ENCODE measurements around the gene SYNJ2.

Gene SYNJ2

GRCh38 chr6:158028421-158028820, 46.8 kb downstream of the SYNJ2 start:
- no peak for DNase-seq (ENCODE audit: low read depth)
- no peak for TF ChIP-seq POLR2A (IDR thresholded peaks at IDR 0.05; ENCODE audit: extremely low read depth, insufficient read length)
- TF ChIP-seq MYC (IDR thresholded peaks at IDR 0.05; ENCODE audit: low read depth, low read length) = no peak
- TF ChIP-seq CTCF (IDR thresholded peaks at IDR 0.05; ENCODE audit: low read depth, low read length) = no peak
- TF ChIP-seq MAX (IDR thresholded peaks at IDR 0.05; ENCODE audit: low read depth, low read length) = no peak
- no peak overlapping the region for H3K4me3 ChIP-seq (ENCODE audit: low read depth, low read length)

GRCh38 chr6:158028876-158029275, 47.2 kb downstream of the SYNJ2 start:
- no peak for TF ChIP-seq CTCF (IDR thresholded peaks at IDR 0.05; ENCODE audit: low read depth, low read length)
- no peak for TF ChIP-seq MYC (IDR thresholded peaks at IDR 0.05; ENCODE audit: low read depth, low read length)
- TF ChIP-seq POLR2A (IDR thresholded peaks at IDR 0.05; ENCODE audit: extremely low read depth, insufficient read length) = no peak
- TF ChIP-seq MAX (IDR thresholded peaks at IDR 0.05; ENCODE audit: low read depth, low read length) = no peak
- no peak for DNase-seq (ENCODE audit: low read depth)
- no peak overlapping the region for H3K4me3 ChIP-seq (ENCODE audit: low read depth, low read length)

- H3K4me3 ChIP-seq (ENCODE audit: low read depth, low read length) = no peak overlapping the region
- TF ChIP-seq MAX (IDR thresholded peaks at IDR 0.05; ENCODE audit: low read depth, low read length) = no peak
- TF ChIP-seq POLR2A (IDR thresholded peaks at IDR 0.05; ENCODE audit: extremely low read depth, insufficient read length) = no peak
- no peak for TF ChIP-seq CTCF (IDR thresholded peaks at IDR 0.05; ENCODE audit: low read depth, low read length)
- no peak for TF ChIP-seq MYC (IDR thresholded peaks at IDR 0.05; ENCODE audit: low read depth, low read length)
- peak; percentile 47 for DNase-seq (ENCODE audit: low read depth)
Measured at GRCh38 chr6:158029668-158030230, 48.1 kb downstream of the SYNJ2 start.

- H3K4me3 ChIP-seq (ENCODE audit: low read depth, low read length) = no peak overlapping the region
- TF ChIP-seq CTCF (IDR thresholded peaks at IDR 0.05; ENCODE audit: low read depth, low read length) = no peak
- no peak for TF ChIP-seq POLR2A (IDR thresholded peaks at IDR 0.05; ENCODE audit: extremely low read depth, insufficient read length)
- no peak for TF ChIP-seq MYC (IDR thresholded peaks at IDR 0.05; ENCODE audit: low read depth, low read length)
- no peak for TF ChIP-seq MAX (IDR thresholded peaks at IDR 0.05; ENCODE audit: low read depth, low read length)
- DNase-seq (ENCODE audit: low read depth) = no peak
Measured at GRCh38 chr6:158030380-158031300, 49.0 kb downstream of the SYNJ2 start.

- no peak overlapping the region for H3K4me3 ChIP-seq (ENCODE audit: low read depth, low read length)
- no peak for TF ChIP-seq CTCF (IDR thresholded peaks at IDR 0.05; ENCODE audit: low read depth, low read length)
- TF ChIP-seq MAX (IDR thresholded peaks at IDR 0.05; ENCODE audit: low read depth, low read length) = peak; percentile 55; the same call in 1 of the 2 replicates
- peak; percentile 95 for DNase-seq (ENCODE audit: low read depth)
Measured at GRCh38 chr6:158031381-158032353, 50.0 kb downstream of the SYNJ2 start.

Data from NB4 (cell line).